BJ (cell line): ENCODE measurements around the gene LUM. TPM values are rescaled to one million over a fixed set of nuclear protein-coding genes. Genes with fewer than 3 reads are reported as not detected.

Experiments used
- CTCF ChIA-PET: fragments of 350-600 bp; formaldehyde crosslinking; extraction: SDS; loops from one replicate; lab custom pipeline; 2021; ENCODE audit warnings: antibody characterized with exemption, inconsistent platforms; lab: Yijun Ruan, JAX
- POLR2A ChIA-PET: fragments of 300-600 bp; sonication (Branson Sonifier 250); formaldehyde crosslinking; extraction: SDS; loops from one replicate; lab custom pipeline; 2021; ENCODE audit warnings: antibody characterized with exemption; lab: Charles Lee
- DNase-seq: peaks from one replicate; pipeline ENCODE4 v3.0.0-alpha.2; 2011; ENCODE audit warnings: low read depth
- H3K27me3 ChIP-seq: 2 replicates; pipeline ENCODE4 v1.6.0; 2011; ENCODE audit warnings: low read length; ENCODE audit not compliant: control insufficient read depth, insufficient read depth
- H3K36me3 ChIP-seq: 2 replicates; pipeline ENCODE4 v1.5.1; 2011; ENCODE audit warnings: low read length; ENCODE audit not compliant: control insufficient read depth, insufficient read depth
- H3K4me3 ChIP-seq: 2 replicates; pipeline ENCODE4 v1.5.1; 2011; ENCODE audit warnings: low read depth, mild to moderate bottlenecking, control low read depth, low read length
- polyA plus RNA-seq: library from polyadenylated mRNA; depleted of rRNA; stranded (reverse); fragments of >200 nt; gene quantifications from 2 replicates; pipeline ENCODE4 v1.2.3, GENCODE V29; 2011
- TF ChIP-seq, protein P1 (sequence below): IDR thresholded peaks from 2 replicates; pipeline ENCODE4 v1.5.1; 2011; ENCODE audit warnings: low read depth, mild to moderate bottlenecking, control low read depth, inconsistent platforms, low read length, moderate library complexity; ENCODE audit not compliant: insufficient read depth

Gene LUM
- polyA plus RNA-seq, 1 experiment, result 677 TPM

DNA sequence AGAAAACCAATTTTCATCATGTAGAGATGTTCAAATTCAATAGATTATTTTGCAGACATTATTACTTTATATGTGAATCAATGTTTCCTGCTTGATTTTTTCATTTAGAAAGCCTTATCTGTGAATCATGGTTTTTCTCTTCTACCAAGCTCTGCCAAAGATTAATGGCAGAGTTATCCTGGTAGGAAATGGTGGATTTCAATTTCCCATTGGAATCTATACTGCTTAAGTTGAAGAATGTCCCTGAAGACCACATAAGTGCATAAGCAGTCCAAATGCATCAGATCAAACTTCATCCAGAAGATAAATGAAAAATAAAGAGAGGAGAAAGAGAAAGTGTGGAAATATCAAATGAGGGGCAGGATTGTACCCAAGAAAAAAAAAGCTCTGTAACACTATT is 5.0 kb downstream of the LUM start:
- TF ChIP-seq, protein P1, sequence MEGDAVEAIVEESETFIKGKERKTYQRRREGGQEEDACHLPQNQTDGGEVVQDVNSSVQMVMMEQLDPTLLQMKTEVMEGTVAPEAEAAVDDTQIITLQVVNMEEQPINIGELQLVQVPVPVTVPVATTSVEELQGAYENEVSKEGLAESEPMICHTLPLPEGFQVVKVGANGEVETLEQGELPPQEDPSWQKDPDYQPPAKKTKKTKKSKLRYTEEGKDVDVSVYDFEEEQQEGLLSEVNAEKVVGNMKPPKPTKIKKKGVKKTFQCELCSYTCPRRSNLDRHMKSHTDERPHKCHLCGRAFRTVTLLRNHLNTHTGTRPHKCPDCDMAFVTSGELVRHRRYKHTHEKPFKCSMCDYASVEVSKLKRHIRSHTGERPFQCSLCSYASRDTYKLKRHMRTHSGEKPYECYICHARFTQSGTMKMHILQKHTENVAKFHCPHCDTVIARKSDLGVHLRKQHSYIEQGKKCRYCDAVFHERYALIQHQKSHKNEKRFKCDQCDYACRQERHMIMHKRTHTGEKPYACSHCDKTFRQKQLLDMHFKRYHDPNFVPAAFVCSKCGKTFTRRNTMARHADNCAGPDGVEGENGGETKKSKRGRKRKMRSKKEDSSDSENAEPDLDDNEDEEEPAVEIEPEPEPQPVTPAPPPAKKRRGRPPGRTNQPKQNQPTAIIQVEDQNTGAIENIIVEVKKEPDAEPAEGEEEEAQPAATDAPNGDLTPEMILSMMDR, result no peak
- Histone ChIP-seq H3K27me3 (no peaks in the 10 kb centered on the region), H3K4me3 (no peak overlapping the region), H3K36me3 (peaks cover 7% of the 10 kb centered on the region)
- no peak for DNase-seq
- ChIA-PET CTCF (interaction anchor here (1.2 kb wide), 1 partner anchor 128 kb away, joined by 4 read pairs; no protein-coding TSS in a partner anchor), POLR2A (interaction anchor here (0.6 to 1.0 kb wide), 2 partner anchors 126 to 169 kb away, joined by 4 to 7 read pairs; no protein-coding TSS in a partner anchor)

- TF ChIP-seq, protein P1, result no peak
- Histone ChIP-seq H3K36me3 (peaks cover 7% of the 10 kb centered on the region), H3K4me3 (no peak overlapping the region), H3K27me3 (no peaks in the 10 kb centered on the region)
- CTCF ChIA-PET, result interaction anchor here (0.6 to 1.2 kb wide), 4 partner anchors 31 to 244 kb away, joined by 3 to 5 read pairs (median 4); no protein-coding TSS in a partner anchor
- POLR2A ChIA-PET, result interaction anchor here (0.6 to 1.0 kb wide), 2 partner anchors 125 to 169 kb away, joined by 4 to 7 read pairs; no protein-coding TSS in a partner anchor
- DNase-seq, result no peak
Measured at GRCh38 chr12:91105807-91106206, 5.5 kb downstream of the LUM start.

DNA sequence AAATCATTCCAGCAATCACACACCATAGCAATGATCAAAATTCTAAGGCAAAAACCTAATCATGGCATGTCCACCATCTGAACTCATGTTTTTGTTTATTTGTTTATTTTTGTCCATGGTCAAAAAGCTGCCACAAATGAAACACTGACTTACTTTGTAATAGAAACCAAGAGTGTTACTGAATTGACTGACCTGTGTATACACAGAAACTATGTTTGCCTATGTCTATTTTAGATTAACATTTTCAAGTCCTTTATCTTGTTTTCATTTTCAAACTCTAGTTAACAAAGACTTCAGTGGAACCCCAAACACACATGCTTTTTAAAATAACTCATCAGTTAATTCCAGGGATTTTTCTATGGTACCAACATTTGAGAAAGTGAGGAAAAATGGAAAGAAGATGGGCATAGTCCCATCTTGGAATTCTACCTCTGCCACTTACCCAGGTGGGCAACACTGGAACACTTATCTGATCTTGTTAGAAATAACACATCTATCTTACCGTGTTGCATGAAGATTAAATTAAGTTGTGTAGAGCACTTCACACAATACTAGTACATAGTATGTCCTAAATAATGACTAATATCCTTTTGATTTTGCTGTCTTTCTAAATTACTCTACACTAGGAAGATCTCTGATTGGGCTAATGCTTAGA is 6.4 kb downstream of the LUM start:
- TF ChIP-seq, protein P1, result no peak
- no peak overlapping the region for H3K4me3 ChIP-seq

DNA sequence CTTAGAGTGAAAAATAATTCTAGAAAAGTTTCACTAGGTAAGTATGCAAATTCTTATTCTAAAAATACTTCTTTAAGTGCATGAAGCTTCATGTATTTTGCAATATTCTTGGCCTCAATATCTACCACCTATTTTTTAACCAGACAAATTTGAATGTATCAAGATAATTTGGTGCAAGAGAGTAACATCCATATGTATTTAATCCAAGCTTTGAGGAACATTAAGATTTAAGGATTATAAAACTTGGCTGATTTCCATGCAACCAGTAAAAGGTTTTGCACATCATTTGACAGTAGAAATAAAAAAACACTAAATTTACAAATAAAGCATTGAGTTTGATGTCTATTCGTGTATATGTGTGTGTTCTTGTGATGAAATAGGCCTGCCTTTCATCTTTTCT is 7.7 kb downstream of the LUM start:
- Histone ChIP-seq H3K27me3 (no peaks in the 10 kb centered on the region), H3K36me3 (peaks cover 7% of the 10 kb centered on the region), H3K4me3 (no peak overlapping the region)
- CTCF ChIA-PET, result interaction anchor here (1.2 kb wide), 1 partner anchor 125 kb away, joined by 4 read pairs; no protein-coding TSS in a partner anchor
- DNase-seq, result no peak
- TF ChIP-seq, protein P1, result no peak
- POLR2A ChIA-PET, result no interaction called here

More for the DNA sequence above, 6.4 kb downstream of the LUM start:
- H3K27me3 ChIP-seq, result no peaks in the 10 kb centered on the region
- ChIA-PET POLR2A (no interaction called here), CTCF (interaction anchor here (1.0 to 1.2 kb wide), 2 partner anchors 74 to 126 kb away, joined by 3 to 4 read pairs; no protein-coding TSS in a partner anchor)
- DNase-seq, result no peak
- peaks cover 7% of the 10 kb centered on the region for H3K36me3 ChIP-seq

DNA sequence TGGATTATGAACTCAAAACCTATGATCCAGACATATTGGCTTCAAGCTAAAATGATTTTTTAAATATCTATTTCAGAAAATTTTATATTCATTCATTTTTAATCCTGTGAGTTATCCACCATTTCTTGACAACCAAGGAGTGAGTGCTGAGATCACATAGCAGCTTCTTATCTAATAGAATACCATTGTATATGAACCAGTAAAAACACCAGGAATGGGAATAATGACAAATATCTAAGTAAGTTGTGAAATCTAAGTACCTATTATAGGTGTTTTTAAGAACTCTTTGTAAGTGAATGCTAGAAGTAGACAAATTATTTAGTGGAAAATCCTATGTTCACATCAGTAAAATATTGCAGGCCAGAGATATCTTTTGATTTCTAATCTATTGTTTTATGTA is 8.2 kb downstream of the LUM start:
- TF ChIP-seq, protein P1, result no peak
- Histone ChIP-seq H3K27me3 (no peaks in the 10 kb centered on the region), H3K36me3 (peaks cover 4% of the 10 kb centered on the region), H3K4me3 (no peak overlapping the region)
- ChIA-PET CTCF (interaction anchor here (1.2 kb wide), 1 partner anchor 125 kb away, joined by 4 read pairs; no protein-coding TSS in a partner anchor), POLR2A (no interaction called here)
- no peak for DNase-seq
